Naive thymus-derived CD4-positive, alpha-beta T cell (primary cell): Measurements from ENCODE around the gene PRAMEF8. TPM values are rescaled to one million over a fixed set of nuclear protein-coding genes. Genes with fewer than 3 reads are reported as not detected.
"Not testable (repeated sequence)": the region's sequence is repeated elsewhere in the genome, so short reads cannot be mapped to it uniquely, and the experiment has no call there.

ENCODE experiments used
- ATAC-seq: fragments of 150-1000 bp; cut with Tn5 transposase; 2 replicates; pipeline ENCODE4 v1.10.0; 2021; ENCODE audit warnings: mild to moderate bottlenecking, moderate library complexity
- CTCF ChIA-PET: fragments of 350-600 bp; sonication (Branson Sonifier 250); formaldehyde crosslinking; loops from one replicate; lab custom pipeline; 2021; ENCODE audit warnings: antibody characterized with exemption; lab: Charles Lee
- POLR2A ChIA-PET: fragments of 350-600 bp; sonication (Branson Sonifier 250); formaldehyde crosslinking; loops from one replicate; lab custom pipeline; 2021; ENCODE audit warnings: antibody characterized with exemption, inconsistent platforms; lab: Charles Lee
- DNase-seq, 9 donors: peaks; one replicate each; pipeline versions ENCODE4 v3.0.0 to v3.0.0-alpha.2; 2020 to 2022; ENCODE audit warnings: mixed read lengths in 1 of 9
- H3K27ac ChIP-seq: one replicate; pipeline ENCODE4 v1.7.0; 2013; ENCODE audit warnings: mild to moderate bottlenecking, low read depth, low read length, moderate library complexity
- H3K27me3 ChIP-seq, 2 donors: one replicate each; pipeline ENCODE4 v1.7.0; 2013; ENCODE audit warnings: low read length in 2 of 2, mild to moderate bottlenecking in 2 of 2, moderate library complexity in 2 of 2; ENCODE audit not compliant: control insufficient read depth in 2 of 2, insufficient read depth in 2 of 2
- H3K36me3 ChIP-seq, 3 experiments: 1 replicate in 2 of 3; 2 replicates in 1 of 3; pipeline ENCODE4 v1.7.0; 2013; ENCODE audit warnings: low read length in 3 of 3, mild to moderate bottlenecking in 3 of 3, moderate library complexity in 1 of 3; ENCODE audit not compliant: insufficient read depth in 3 of 3, control insufficient read depth in 2 of 3
- H3K4me1 ChIP-seq, 2 donors: one replicate each; pipeline ENCODE4 v1.7.0; 2013; ENCODE audit warnings: low read length in 2 of 2, mild to moderate bottlenecking in 2 of 2, moderate library complexity in 1 of 2; ENCODE audit not compliant: control insufficient read depth in 2 of 2, insufficient read depth in 2 of 2
- H3K4me3 ChIP-seq: 2 replicates; pipeline ENCODE4 v1.7.0; 2013; ENCODE audit warnings: mild to moderate bottlenecking, low read length
- H3K9me3 ChIP-seq, 3 experiments: 1 replicate in 2 of 3; 2 replicates in 1 of 3; pipeline ENCODE4 v1.7.0; 2013; ENCODE audit warnings: low read length in 3 of 3; ENCODE audit not compliant: control insufficient read depth in 2 of 3
- H3K27ac Mint-ChIP-seq, 9 donors: one replicate each; pipeline ENCODE4 v1.8.0; 2020 to 2022; ENCODE audit warnings: mixed read lengths in 9 of 9, mild to moderate bottlenecking in 8 of 9, moderate library complexity in 5 of 9, inconsistent platforms in 2 of 9
- H3K27me3 Mint-ChIP-seq, 5 donors: one replicate each; pipeline ENCODE4 v1.8.0; 2021 to 2022; ENCODE audit warnings: mixed read lengths in 5 of 5, mild to moderate bottlenecking in 1 of 5
- H3K36me3 Mint-ChIP-seq, 5 donors: one replicate each; pipeline ENCODE4 v1.8.0; 2020 to 2022; ENCODE audit warnings: mixed read lengths in 5 of 5, mild to moderate bottlenecking in 3 of 5, inconsistent platforms in 1 of 5
- H3K4me1 Mint-ChIP-seq, 7 donors: one replicate each; pipeline ENCODE4 v1.8.0; 2020 to 2022; ENCODE audit warnings: mixed read lengths in 7 of 7, mild to moderate bottlenecking in 3 of 7, inconsistent platforms in 1 of 7
- H3K4me3 Mint-ChIP-seq, 10 donors: one replicate each; pipeline ENCODE4 v1.8.0; 2020 to 2022; ENCODE audit warnings: mild to moderate bottlenecking in 10 of 10, mixed read lengths in 10 of 10, moderate library complexity in 6 of 10, inconsistent platforms in 2 of 10
- H3K9me3 Mint-ChIP-seq, 11 donors: one replicate each; pipeline ENCODE4 v1.8.0; 2020 to 2022; ENCODE audit warnings: mixed read lengths in 11 of 11, mild to moderate bottlenecking in 4 of 11, inconsistent platforms in 1 of 11, moderate library complexity in 1 of 11
- intact Hi-C, 2 donors: fragments of 100-400 bp; cut with micrococcal nuclease; formaldehyde crosslinking; loops; one replicate each; pipeline ENCODE4 v1.15.1; 2023
- polyA plus RNA-seq, 2 donors: library from polyadenylated mRNA; unstranded; fragments of 300-500 nt; fragmentation: Illumina TruSeq; gene quantifications; one replicate each; pipeline ENCODE4 v1.2.3, GENCODE V29; 2021
- total RNA-seq, 6 experiments: library from RNA in 5 of 6; stranded (reverse) in 5 of 6; gene quantifications; 1 replicate in 5 of 6; 2 replicates in 1 of 6; pipeline ENCODE4 v1.2.3 and lab custom pipeline; 2021 to 2026

PRAMEF8 gene
- total RNA-seq (not detected), polyA plus RNA-seq (not detected), total RNA-seq (lab: John Stamatoyannopoulos, UW) (not detected)

GRCh38 chr1:13285037-13285436 is at the start of gene PRAMEF8:
Gene PRAMEF8, minus strand, starts transcription at chr1:13285137. Its CDS starts 1,046 bp downstream, at chr1:13284091.
- H3K27me3 ChIP-seq, H3K27ac ChIP-seq, POLR2A ChIA-PET, H3K4me3 ChIP-seq, H3K9me3 Mint-ChIP-seq, CTCF ChIA-PET, H3K27me3 Mint-ChIP-seq, intact Hi-C loops, H3K4me1 ChIP-seq, H3K36me3 Mint-ChIP-seq, H3K9me3 ChIP-seq, H3K36me3 ChIP-seq, H3K4me3 Mint-ChIP-seq, DNase-seq, ATAC-seq, H3K27ac Mint-ChIP-seq, H3K4me1 Mint-ChIP-seq: not testable (repeated sequence)

GRCh38 chr1:13315281-13315680 is 30.3 kb upstream of the PRAMEF8 start, which contains the start of gene PRAMEF15:
Gene PRAMEF15, plus strand, starts transcription at chr1:13315581. Its CDS starts 2,827 bp downstream, at chr1:13318408.
- H3K9me3 ChIP-seq, H3K4me1 ChIP-seq, H3K36me3 Mint-ChIP-seq, CTCF ChIA-PET, H3K9me3 Mint-ChIP-seq, POLR2A ChIA-PET, H3K27me3 ChIP-seq, H3K36me3 ChIP-seq, H3K27me3 Mint-ChIP-seq, H3K4me3 Mint-ChIP-seq, H3K27ac ChIP-seq, intact Hi-C loops, H3K4me3 ChIP-seq, DNase-seq, ATAC-seq, H3K27ac Mint-ChIP-seq, H3K4me1 Mint-ChIP-seq: not testable (repeated sequence)

GRCh38 chr1:13303239-13303638 is 18.3 kb upstream of the PRAMEF8 start, which contains the start of gene PRAMEF33:
Gene PRAMEF33, plus strand, starts transcription at chr1:13303539. Its CDS starts 2,416 bp downstream, at chr1:13305955.
- H3K27me3 Mint-ChIP-seq, intact Hi-C loops, H3K36me3 ChIP-seq: not testable (repeated sequence)

GRCh38 chr1:13302197-13302596 is 17.3 kb upstream of the PRAMEF8 start:
- POLR2A ChIA-PET, CTCF ChIA-PET, DNase-seq, H3K9me3 ChIP-seq, ATAC-seq, H3K27ac Mint-ChIP-seq, H3K4me3 Mint-ChIP-seq, H3K27ac ChIP-seq, H3K27me3 ChIP-seq, H3K27me3 Mint-ChIP-seq, intact Hi-C loops, H3K4me3 ChIP-seq, H3K9me3 Mint-ChIP-seq, H3K4me1 ChIP-seq, H3K36me3 Mint-ChIP-seq, H3K36me3 ChIP-seq, H3K4me1 Mint-ChIP-seq: not testable (repeated sequence)

More at GRCh38 chr1:13303239-13303638, 18.3 kb upstream of the PRAMEF8 start, which contains the start of gene PRAMEF33:
- H3K4me3 Mint-ChIP-seq, H3K27ac Mint-ChIP-seq, POLR2A ChIA-PET, H3K27ac ChIP-seq, H3K36me3 Mint-ChIP-seq, CTCF ChIA-PET, ATAC-seq, DNase-seq, H3K9me3 Mint-ChIP-seq, H3K4me3 ChIP-seq, H3K4me1 ChIP-seq, H3K9me3 ChIP-seq, H3K27me3 ChIP-seq, H3K4me1 Mint-ChIP-seq: not testable (repeated sequence)

DNA sequence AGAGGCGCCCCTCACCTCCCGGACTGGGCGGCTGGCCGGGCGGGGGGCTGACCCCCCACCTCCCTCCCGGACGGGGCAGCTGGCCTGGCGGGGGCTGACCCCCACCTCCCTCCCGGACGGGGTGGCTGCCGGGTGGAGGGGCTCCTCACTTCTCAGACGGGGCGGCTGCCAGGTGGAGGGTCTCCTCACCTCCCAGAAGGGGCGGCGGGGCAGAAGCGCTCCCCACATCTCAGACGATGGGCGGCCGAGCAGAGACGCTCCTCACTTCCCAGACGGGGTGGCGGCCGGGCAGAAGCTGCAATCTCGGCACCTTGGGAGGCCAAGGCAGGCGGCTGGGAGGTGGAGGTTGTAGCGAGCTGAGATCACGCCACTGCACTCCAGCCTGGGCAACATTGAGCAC is 13.8 kb upstream of the PRAMEF8 start:
- H3K36me3 Mint-ChIP-seq, H3K27me3 Mint-ChIP-seq, H3K9me3 ChIP-seq, ATAC-seq, H3K4me3 ChIP-seq, H3K27ac ChIP-seq, intact Hi-C loops, H3K4me1 Mint-ChIP-seq, POLR2A ChIA-PET, H3K27ac Mint-ChIP-seq, H3K9me3 Mint-ChIP-seq, DNase-seq, H3K4me1 ChIP-seq, H3K4me3 Mint-ChIP-seq, CTCF ChIA-PET, H3K27me3 ChIP-seq, H3K36me3 ChIP-seq: not testable (repeated sequence)

- H3K4me3 Mint-ChIP-seq, ATAC-seq, H3K9me3 Mint-ChIP-seq, DNase-seq, H3K4me3 ChIP-seq, intact Hi-C loops, H3K36me3 Mint-ChIP-seq, H3K36me3 ChIP-seq, POLR2A ChIA-PET, H3K4me1 Mint-ChIP-seq, H3K27ac ChIP-seq, H3K27me3 ChIP-seq, H3K27me3 Mint-ChIP-seq, H3K9me3 ChIP-seq, CTCF ChIA-PET, H3K4me1 ChIP-seq, H3K27ac Mint-ChIP-seq: not testable (repeated sequence)
These were observed 12.4 kb upstream of the PRAMEF8 start for GRCh38 chr1:13297216-13297931.

GRCh38 chr1:13289030-13289429 is 4.1 kb upstream of the PRAMEF8 start:
- DNase-seq, H3K4me1 ChIP-seq, H3K27me3 Mint-ChIP-seq, H3K36me3 ChIP-seq, H3K9me3 ChIP-seq, ATAC-seq, H3K27ac ChIP-seq, H3K27me3 ChIP-seq, intact Hi-C loops, H3K4me3 Mint-ChIP-seq, H3K4me1 Mint-ChIP-seq, H3K4me3 ChIP-seq, CTCF ChIA-PET, H3K27ac Mint-ChIP-seq, H3K9me3 Mint-ChIP-seq, H3K36me3 Mint-ChIP-seq, POLR2A ChIA-PET: not testable (repeated sequence)
